Measurements from ENCODE around the gene KLHL2.

KLHL2 gene

DNA sequence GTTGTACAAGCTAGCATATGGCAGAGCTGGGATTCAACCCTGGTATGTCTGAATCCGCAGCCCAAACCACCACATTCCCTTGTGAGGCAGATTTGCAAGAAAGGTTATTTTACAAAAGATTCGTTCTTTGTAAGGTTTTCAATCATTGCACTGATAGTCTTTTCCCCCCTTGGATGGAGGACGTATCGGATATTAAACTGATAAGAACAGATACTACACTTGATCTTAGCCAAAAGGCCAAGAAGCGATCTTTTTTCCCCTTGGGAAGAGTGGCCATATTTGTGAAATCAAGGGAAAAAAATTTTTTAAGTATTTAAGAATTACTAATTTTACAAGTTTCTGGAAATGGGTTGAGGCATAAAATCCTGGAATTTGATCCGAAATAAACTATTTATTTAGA is 85.7 kb downstream of the KLHL2 start:
- TF ChIP-seq, protein P1, sequence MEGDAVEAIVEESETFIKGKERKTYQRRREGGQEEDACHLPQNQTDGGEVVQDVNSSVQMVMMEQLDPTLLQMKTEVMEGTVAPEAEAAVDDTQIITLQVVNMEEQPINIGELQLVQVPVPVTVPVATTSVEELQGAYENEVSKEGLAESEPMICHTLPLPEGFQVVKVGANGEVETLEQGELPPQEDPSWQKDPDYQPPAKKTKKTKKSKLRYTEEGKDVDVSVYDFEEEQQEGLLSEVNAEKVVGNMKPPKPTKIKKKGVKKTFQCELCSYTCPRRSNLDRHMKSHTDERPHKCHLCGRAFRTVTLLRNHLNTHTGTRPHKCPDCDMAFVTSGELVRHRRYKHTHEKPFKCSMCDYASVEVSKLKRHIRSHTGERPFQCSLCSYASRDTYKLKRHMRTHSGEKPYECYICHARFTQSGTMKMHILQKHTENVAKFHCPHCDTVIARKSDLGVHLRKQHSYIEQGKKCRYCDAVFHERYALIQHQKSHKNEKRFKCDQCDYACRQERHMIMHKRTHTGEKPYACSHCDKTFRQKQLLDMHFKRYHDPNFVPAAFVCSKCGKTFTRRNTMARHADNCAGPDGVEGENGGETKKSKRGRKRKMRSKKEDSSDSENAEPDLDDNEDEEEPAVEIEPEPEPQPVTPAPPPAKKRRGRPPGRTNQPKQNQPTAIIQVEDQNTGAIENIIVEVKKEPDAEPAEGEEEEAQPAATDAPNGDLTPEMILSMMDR (conservative IDR thresholded peaks at IDR 0.05; ENCODE audit: low read depth, low read length): no peak
- no peak overlapping the region for H3K4me3 ChIP-seq (ENCODE audit: low read depth, low read length)
- no peak for DNase-seq (ENCODE audit: low read depth)

DNA sequence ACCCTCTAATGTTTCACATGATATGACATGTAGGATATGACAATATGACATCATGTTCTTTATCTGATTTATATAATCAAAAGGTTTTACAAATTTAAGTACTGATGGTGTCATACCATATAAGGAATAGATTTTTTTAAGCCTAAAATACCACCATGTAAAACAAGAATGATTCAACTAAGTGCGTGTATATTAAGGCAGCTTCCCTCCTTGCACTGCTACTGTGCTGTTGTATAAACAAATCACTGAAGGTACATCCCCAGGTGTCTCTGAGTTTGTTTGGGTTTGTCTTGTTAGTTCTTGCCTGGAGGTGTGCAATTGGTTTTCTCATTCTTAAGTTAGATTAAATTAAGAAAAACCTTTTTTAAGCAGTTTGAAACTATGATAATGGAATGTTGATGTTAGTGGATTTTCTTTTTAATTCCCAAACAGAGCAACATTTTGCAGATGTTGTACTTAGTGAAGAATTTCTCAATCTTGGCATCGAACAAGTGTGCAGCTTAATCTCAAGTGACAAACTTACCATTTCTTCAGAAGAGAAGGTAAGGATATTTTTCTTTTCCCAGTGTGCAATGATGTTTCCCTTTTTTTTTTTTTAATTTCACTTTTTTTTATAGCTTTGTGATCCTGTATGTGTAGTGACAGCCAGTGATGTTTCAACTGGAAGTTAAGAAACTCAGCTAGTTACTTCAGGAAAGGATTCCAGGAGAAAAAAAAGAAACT is 86.7 kb downstream of the KLHL2 start:
- H3K4me3 ChIP-seq (ENCODE audit: low read depth, low read length): no peak overlapping the region
- TF ChIP-seq, protein P1 (conservative IDR thresholded peaks at IDR 0.05; ENCODE audit: low read depth, low read length): no peak
- no peak for DNase-seq (ENCODE audit: low read depth)

DNA sequence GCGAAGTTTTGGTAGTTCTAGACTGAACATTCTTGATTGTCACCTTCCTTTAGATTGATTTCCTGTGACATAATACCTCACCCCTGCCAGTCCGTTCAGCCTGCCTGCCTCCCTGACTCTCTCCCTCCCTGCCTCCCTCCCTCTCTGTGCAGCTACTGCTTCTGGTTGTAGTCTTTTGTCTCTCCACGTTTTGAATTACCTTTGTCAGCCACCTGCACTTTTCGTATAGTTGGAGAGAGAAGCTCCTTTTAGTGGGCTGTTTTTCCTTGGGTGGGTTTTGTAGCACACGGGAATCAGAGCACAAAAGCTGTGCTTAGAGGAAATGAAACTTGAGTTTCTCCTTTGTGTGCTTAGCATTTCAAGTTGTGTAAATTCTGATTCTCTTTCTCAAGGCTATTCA is 87.5 kb downstream of the KLHL2 start:
- TF ChIP-seq, protein P1 (conservative IDR thresholded peaks at IDR 0.05; ENCODE audit: low read depth, low read length): no peak
- no peak for DNase-seq (ENCODE audit: low read depth)
- no peak overlapping the region for H3K4me3 ChIP-seq (ENCODE audit: low read depth, low read length)

DNA sequence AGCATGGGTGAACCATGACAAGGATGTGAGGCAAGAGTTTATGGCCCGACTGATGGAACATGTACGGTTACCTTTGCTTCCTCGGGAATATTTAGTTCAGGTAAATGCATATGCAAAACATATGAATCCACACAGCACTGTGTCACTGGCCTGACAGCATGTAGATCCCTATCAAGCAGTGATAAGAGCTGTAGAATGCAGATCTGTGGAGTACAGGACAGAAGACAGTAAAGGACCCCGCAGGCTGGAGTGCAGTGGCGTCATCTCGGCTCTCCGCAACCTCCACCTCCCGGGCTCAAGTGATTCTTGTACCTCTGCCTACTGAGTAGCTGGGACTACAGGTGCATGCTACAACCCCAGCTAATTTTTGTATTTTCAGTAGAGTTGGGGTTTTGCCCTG is 90.3 kb downstream of the KLHL2 start:
- TF ChIP-seq, protein P1 (conservative IDR thresholded peaks at IDR 0.05; ENCODE audit: low read depth, low read length): no peak
- DNase-seq (ENCODE audit: low read depth): no peak
- H3K4me3 ChIP-seq (ENCODE audit: low read depth, low read length): no peak overlapping the region

DNA sequence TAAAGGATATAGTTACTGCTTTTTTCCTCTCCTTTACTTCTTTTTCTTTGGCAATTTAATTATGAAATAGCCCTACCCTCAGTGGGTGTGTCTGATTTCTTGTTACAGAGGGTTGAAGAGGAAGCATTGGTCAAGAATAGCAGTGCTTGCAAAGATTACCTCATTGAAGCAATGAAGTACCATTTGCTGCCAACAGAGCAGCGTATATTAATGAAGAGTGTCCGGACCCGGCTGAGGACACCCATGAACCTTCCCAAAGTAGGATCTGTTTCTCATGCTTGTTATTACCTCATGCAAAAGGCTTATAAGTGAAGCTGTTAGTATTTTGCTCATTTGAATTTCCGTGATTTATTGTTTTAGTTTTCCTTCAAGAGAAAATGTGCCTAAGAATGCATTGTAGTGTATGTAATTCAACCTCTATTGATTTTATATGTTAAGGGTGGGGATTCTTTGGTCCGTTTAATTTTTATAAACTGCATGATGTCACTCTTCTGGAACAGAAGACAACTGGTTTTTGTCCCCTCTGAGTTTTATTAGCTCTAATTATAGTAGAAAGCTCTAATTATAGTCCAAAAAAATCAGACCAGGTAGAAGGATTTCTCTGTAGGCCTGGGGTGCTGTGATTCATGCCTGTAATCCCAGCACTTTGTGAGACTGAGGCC is 92.2 kb downstream of the KLHL2 start:
- DNase-seq (ENCODE audit: low read depth): no peak
- H3K4me3 ChIP-seq (ENCODE audit: low read depth, low read length): no peak overlapping the region
- TF ChIP-seq, protein P1 (conservative IDR thresholded peaks at IDR 0.05; ENCODE audit: low read depth, low read length): no peak

GRCh38 chr4:165301833-165302232 is 94.5 kb downstream of the KLHL2 start:
- TF ChIP-seq, protein P1 (conservative IDR thresholded peaks at IDR 0.05; ENCODE audit: low read depth, low read length): no peak
- DNase-seq (ENCODE audit: low read depth): peak; percentile 75
- peak overlapping the region; percentile 45 for H3K4me3 ChIP-seq (ENCODE audit: low read depth, low read length)

DNA sequence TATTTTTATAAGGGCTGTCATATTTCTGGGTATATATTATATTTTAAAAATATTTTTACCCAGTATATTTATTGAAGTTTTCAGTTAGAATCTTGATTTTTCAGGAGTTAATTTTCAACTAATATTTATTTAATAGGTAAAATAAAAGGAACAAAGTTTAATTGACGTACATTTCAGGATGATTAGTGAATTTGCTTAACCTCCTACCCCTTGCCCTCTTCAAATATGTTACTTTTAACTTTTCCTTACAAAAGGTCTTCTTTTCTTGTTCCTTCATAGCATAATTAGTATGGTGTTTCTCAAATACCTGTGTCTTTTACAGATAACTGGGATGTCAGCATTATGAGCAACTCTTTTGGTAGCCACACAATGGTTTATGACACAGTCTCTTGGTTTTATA is 95.3 kb downstream of the KLHL2 start:
- no peak overlapping the region for H3K4me3 ChIP-seq (ENCODE audit: low read depth, low read length)
- DNase-seq (ENCODE audit: low read depth): no peak
- TF ChIP-seq, protein P1 (conservative IDR thresholded peaks at IDR 0.05; ENCODE audit: low read depth, low read length): no peak
